Hypothalamus (tissue), 51 donors: ENCODE data around the gene RASA2.
"Not testable (repeated sequence)": the region's sequence is repeated elsewhere in the genome, so short reads cannot be mapped to it uniquely, and the experiment has no call there.

Experiments
- DNase-seq, 51 donors: peaks; one replicate each; lab custom pipeline; 2025; lab: John Stamatoyannopoulos, UW

Gene RASA2

GRCh38 chr3:141457624-141458236, 29.1 kb upstream of the RASA2 start:
- DNase-seq: no peak

- no peak for DNase-seq
Measured at GRCh38 chr3:141459008-141459407, 27.8 kb upstream of the RASA2 start.

- peak in 49 of 51 donors; percentile 11 to 89 (median 66) for DNase-seq
Measured at GRCh38 chr3:141460097-141460704, 26.6 kb upstream of the RASA2 start.

- DNase-seq: no peak
Measured at GRCh38 chr3:141462176-141462859, 24.5 kb upstream of the RASA2 start.

GRCh38 chr3:141465221-141465620, 21.6 kb upstream of the RASA2 start:
- no peak for DNase-seq

GRCh38 chr3:141466633-141467169, 20.1 kb upstream of the RASA2 start:
- DNase-seq: no peak

- DNase-seq: no peak
Measured at GRCh38 chr3:141469720-141470119, 17.1 kb upstream of the RASA2 start.

GRCh38 chr3:141471160-141471559, 15.7 kb upstream of the RASA2 start:
- no peak for DNase-seq

GRCh38 chr3:141476033-141476432, 10.8 kb upstream of the RASA2 start:
- DNase-seq: no peak

GRCh38 chr3:141477224-141477623, 9.6 kb upstream of the RASA2 start:
- no peak for DNase-seq

GRCh38 chr3:141478139-141478538, 8.7 kb upstream of the RASA2 start:
- peak in 1 of 51 donors; percentile 29 for DNase-seq

GRCh38 chr3:141478840-141479239, 8.0 kb upstream of the RASA2 start:
- DNase-seq: not testable (repeated sequence)

- DNase-seq: no peak
Measured at GRCh38 chr3:141482245-141482922, 4.4 kb upstream of the RASA2 start.

GRCh38 chr3:141484701-141485287, 2.0 kb upstream of the RASA2 start:
- no peak for DNase-seq

GRCh38 chr3:141485641-141486495, 959 bp upstream of the RASA2 start:
- DNase-seq: no peak

- DNase-seq: peak in 1 of 51 donors; percentile 48
Measured at GRCh38 chr3:141486496-141486745, 406 bp upstream of the RASA2 start.

- DNase-seq: peak in 40 of 51 donors; percentile 10 to 75 (median 44)
Measured at GRCh38 chr3:141487521-141488252, 860 bp downstream of the RASA2 start.

- DNase-seq: no peak
Measured at GRCh38 chr3:141489203-141489602, 2.4 kb downstream of the RASA2 start.

GRCh38 chr3:141491081-141491480, 4.3 kb downstream of the RASA2 start:
- DNase-seq: no peak
